GM03348 (cell line): ENCODE data around the gene GDPD4.

Source experiments
- DNase-seq: peaks from one replicate; pipeline ENCODE4 v3.0.0; 2012; ENCODE audit warnings: low spot score

GDPD4 gene

DNA sequence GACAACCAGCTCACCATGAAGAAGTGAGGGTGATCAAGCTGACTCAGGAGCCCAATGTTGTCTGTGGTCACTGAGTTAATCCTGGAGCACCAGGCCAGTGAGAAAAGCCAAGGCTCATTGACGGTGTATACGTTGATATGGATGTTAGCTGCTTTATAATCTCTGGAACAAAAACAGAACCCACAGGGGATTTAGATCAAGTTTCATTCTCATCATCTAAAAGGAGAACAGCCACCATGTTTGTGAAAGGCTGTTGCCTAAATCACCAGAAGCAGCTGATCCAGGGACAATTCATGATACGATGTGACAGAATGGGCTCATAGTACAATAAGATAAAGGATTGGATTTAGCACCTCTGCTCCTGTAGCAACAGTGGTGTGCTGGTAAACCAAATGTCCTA, 68.5 kb downstream of the GDPD4 start:
- no peak for DNase-seq

DNA sequence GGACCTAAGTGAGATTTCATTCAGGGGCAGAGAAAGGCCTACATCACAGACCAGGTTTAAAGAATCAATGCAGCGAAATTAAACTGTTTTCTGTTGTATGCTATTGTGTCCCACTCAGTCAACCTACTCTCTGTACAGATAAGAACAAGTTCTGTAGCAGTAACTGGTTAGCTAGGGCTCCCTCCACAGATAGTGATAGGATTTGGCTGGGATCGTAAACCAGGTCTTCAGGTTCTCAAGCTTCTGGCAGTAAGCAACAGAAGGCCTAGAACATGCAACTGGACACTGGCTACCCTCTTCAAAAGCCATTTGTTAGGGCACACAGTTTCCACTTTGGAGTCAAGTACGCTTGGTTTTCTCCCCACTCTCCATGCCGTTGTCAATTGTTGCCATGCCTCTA, 69.2 kb downstream of the GDPD4 start:
- no peak for DNase-seq

DNA sequence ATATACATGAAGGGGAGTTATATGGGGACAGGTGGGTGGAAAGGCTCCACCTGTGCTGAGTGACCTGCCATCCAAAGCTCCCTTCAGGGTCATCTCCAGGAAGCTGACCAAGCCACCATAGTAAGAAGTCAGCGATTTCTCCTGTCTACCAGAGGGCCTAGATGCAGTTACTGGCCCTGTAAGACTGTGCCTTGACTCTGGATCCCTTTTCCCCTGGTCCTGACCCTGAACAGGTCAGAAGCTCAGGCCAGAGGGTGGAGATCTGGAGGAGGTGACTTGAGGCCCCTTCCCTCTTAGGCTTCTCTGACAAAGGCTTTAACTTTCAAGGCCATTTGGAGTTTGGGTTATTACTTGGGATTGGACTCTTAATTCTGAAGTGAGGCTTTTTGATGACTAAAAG, 69.7 kb downstream of the GDPD4 start:
- DNase-seq, result no peak

DNA sequence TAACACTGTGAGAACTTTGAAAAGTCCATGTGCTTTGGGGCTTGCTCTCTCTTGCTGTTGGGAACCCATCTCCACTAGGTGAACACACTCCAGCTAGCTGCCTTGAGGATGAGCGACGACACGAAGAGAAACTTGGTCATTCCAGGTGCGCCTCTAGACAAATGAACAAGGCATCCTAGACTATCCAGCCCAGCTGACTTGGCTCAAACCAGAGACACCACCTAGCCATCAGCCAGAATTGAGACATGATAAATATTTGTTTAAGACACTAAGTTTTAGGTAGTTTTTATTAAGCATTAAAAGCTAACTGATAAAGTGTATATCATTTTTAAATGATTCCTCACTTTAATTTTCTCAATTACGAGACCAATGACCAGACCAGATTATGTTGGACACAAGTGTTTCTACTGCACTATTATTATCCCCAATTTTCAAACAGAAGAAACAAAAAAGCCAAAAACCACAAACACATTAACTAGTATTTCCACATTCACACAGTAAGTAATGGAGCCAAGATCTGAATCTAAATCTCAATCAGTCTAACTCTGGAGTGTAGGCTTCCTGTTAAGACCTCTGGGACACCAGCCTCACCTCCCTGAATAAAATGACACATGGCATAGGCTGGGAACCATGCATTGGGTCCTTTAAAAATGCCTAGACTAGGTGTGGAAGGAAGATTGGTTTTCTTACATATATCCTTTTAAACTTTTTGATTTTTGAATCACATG, 70.4 kb downstream of the GDPD4 start:
- DNase-seq, result no peak

GRCh38 chr11:77223797-77224196, 77.7 kb downstream of the GDPD4 start:
- DNase-seq, result no peak

- DNase-seq, result no peak
Measured at GRCh38 chr11:77217156-77217555, 84.3 kb downstream of the GDPD4 start.

- no peak for DNase-seq
Measured at GRCh38 chr11:77215106-77215505, 86.4 kb downstream of the GDPD4 start.

DNA sequence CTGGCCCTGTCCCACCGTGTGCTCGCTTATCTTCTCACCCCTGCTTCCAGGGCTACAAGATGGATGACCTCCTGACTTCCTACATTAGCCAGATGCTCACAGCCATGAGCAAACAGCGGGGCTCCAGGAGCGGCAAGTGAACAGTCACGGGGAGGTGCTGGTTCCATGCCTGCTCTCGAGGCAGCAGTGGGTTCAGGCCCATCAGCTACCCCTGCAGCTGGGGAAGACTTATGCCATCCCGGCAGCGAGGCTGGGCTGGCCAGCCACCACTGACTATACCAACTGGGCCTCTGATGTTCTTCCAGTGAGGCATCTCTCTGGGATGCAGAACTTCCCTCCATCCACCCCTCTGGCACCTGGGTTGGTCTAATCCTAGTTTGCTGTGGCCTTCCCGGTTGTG, 86.9 kb downstream of the GDPD4 start:
- DNase-seq, result no peak

GRCh38 chr11:77213589-77214428, 87.7 kb downstream of the GDPD4 start:
- DNase-seq, result no peak

GRCh38 chr11:77213029-77213579, 88.4 kb downstream of the GDPD4 start:
- DNase-seq, result no peak

DNA sequence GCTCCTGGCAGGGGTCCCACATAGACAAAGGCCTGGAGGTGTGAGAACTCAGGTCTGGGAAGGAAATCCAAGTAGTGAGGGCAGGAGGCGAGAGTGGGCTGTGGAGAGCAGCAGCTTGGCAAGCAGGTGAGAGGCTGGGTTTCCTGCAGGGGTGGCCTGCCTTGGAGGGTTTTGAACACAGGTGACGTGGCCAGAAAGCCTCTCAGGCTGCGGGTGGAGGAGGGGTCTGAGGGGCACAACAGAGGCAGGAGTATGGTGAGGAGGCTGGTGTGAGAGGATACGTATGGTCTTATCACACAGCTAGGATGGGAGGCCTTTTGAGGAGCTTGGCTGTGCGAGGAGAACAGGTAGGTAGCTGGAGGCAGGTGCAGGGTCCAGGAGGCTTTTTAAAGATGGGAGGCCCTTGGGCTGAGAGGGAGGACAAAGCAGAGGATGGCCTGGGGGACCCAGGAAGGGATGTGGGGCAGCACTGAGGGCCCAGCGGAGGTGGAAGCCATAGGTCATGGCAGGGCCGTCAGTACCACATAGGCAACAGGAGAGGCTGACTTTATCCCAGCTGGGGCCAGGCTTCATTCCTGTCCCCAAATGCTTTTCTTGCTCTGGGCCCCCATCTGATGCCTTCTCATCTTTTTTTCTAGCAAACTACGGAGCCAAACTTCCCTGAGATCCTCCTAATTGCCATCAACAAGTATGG, 89.0 kb downstream of the GDPD4 start:
- DNase-seq, result no peak

GRCh38 chr11:77211594-77212251, 89.8 kb downstream of the GDPD4 start:
- no peak for DNase-seq

DNA sequence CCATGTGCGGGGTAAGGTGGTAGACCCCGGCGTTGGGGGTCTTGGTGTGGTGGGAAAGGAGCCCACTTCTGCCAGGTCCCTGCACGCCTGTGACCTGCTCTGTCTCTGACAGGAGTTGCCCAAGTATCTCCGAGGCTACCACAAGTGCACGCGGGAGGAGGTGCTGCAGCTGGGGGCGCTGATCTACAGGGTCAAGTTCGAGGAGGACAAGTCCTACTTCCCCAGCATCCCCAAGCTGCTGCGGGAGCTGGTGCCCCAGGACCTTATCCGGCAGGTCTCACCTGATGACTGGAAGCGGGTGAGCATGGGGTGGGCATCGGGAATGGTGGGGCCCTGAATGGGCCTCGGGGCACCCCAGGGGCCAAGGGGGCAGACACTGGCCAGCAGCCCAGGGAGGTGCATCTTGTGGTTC, 90.4 kb downstream of the GDPD4 start:
- no peak for DNase-seq

DNA sequence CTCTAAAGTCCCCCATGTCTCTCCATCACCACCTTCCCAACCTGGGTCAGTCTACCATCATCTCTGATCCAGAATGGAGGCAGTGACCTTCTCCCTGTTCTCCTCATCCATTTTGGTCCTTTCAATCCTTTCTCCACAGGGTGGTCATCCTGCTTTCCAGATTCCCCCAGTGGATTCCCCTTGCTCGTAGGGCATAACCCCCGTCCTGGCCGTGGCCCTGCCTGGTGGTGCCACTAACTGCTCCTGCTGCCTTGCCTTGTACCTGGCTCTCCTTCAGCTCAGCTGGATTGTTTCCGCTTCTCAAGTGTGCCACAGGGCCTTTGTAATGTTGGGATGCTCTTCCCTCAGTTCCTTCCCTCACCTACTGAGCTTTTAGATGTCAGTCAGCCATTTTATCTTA, 91.8 kb downstream of the GDPD4 start:
- no peak for DNase-seq

DNA sequence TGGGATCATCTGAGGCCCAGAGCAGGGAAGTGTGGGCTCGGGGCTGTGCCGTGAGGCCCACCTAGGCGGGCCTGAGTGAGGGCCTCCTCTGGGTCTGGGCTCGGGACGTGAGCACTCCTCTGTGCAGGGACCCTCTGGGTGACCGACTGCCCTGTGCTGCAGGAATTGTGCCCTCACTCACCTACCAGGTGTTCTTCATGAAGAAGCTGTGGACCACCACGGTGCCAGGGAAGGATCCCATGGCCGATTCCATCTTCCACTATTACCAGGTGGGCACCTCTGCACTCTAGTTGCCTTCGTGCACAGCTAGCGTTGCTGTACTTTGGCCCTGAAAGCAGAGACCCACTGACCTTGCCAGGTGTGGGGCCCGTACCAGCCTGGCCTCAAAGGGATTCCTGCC, 93.0 kb downstream of the GDPD4 start:
- no peak for DNase-seq

DNA sequence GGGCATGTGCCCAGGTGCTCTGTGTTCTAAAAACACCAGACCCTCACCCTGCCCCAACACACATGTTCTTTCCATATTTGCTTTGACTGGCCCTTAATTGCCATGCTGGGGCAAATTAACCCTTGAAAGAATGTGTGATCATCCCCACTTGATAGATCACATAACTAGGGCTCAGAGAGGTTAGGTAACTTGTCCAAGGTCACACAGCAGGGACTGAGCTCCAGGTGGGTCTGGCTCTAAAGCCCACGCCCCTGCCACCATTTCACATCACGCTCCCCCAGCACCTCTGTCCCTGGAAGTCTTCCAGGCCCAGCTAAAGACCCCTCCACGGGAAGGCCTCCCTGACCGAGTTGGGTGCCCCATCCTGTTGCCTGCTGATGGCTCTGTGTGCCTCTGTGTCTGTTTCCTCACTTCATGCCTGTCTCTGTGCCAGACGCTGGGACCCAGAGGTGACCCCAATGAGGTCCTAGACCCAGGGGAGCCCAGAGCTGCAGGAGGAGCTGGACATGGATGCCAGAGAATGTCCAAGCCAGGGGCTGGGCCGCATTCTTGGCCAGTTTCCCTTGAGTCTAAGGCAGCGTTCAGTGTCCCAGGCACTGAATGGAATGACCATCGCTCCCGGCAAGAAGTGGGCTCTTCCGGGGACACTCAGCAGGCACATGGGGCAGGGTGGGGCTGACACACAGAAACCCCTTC, 93.7 kb downstream of the GDPD4 start:
- DNase-seq, result no peak

DNA sequence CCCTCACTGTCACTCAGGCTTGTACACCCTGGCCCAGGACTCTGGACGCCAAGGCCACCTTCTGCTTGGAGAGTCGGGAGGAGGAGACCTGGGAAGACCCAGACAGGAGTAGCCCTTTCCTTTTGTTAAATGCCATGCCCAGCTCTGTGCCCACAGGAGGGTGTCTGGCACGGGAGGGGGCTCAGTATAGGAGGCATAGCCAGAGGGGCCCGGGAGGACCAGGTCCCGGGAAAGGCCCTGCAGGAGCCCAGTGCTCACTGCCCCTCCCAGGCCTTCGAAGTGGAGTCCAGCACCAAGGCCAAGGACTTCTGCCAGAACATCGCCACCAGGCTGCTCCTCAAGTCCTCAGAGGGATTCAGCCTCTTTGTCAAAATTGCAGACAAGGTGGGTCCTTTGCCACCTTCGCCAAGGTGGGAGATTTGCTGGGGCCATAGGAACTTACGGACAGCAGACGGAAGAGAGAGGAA, 94.4 kb downstream of the GDPD4 start:
- DNase-seq, result no peak

DNA sequence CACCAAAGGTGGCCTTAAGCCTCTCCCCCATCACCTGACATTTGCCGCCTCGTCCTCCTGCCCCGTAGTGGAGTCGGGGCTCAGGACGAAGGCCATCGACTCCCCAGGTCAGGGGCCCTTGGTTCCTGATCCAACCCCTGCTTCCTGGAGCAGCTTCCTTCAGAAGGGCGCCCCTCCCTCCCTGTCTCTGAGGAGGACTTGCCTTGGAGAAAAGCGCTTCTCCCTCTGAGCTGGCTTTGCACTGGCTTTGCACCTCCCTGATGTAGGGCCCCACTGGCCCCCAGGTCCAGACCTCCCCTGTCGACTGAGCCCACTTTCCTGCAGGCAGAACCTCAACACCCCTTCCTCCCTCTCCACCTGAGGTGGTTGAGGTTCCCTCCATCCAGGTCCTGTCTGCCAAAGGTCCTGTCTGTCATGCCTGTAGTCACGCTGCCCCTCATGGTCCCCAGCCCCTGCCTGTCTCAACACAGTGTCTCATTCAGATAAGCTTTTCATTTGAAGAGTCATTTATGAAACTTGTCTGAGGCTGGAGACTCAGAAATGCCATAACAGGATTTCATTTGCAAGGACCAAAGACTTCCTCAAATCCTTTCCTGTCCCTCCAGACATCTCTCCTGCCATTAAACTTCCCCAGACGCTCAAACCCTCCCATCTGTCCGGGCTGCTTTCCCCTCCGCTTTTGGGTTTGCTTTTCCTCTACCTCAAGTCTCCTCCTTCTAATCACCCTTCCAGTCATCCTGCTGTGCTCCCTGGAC, 95.0 kb downstream of the GDPD4 start:
- DNase-seq, result no peak

- DNase-seq, result no peak
Measured at GRCh38 chr11:77205467-77206263, 95.8 kb downstream of the GDPD4 start.
